IMR-90 (cell line): ENCODE measurements around the gene DBT. TPM values are rescaled to one million over a fixed set of nuclear protein-coding genes. Genes with fewer than 3 reads are reported as not detected.
"Not testable (repeated sequence)": the region's sequence is repeated elsewhere in the genome, so short reads cannot be mapped to it uniquely, and the experiment has no call there.

Experiments used
- ATAC-seq: fragments of 200-7000 bp; cut with Tn5 transposase; 2 replicates; pipeline ENCODE4 v1.9.1; 2020; ENCODE audit warnings: low read depth, mild to moderate bottlenecking, moderate library complexity
- BruUV-seq: library from RNA; stranded (reverse); fragments of 400-500 nt; replicated peaks from 2 replicates; lab custom pipeline; 2021; lab: Mats Ljungman, UMichigan
- CTCF ChIA-PET: fragments of 300-600 bp; formaldehyde crosslinking; extraction: SDS; loops from one replicate; lab custom pipeline; 2021; ENCODE audit warnings: antibody characterized with exemption; lab: Yijun Ruan, JAX
- POLR2A ChIA-PET: fragments of 300-600 bp; sonication (Branson Sonifier 250); formaldehyde crosslinking; loops from one replicate; lab custom pipeline; 2022; ENCODE audit warnings: antibody characterized with exemption; ENCODE audit not compliant: unreplicated experiment; lab: Charles Lee
- DNase-seq: peaks from one replicate; pipeline ENCODE4 v3.0.0; 2013
- H2AFZ ChIP-seq: replicated peaks from 2 replicates; pipeline ENCODE3; 2013; ENCODE audit warnings: low read length, mild to moderate bottlenecking; ENCODE audit not compliant: poor library complexity
- H2AK5ac ChIP-seq: 2 replicates; pipeline ENCODE4 v1.6.1; 2013; ENCODE audit warnings: low read depth, low read length, inconsistent platforms
- H2AK9ac ChIP-seq: replicated peaks from 2 replicates; pipeline ENCODE3; 2013; ENCODE audit warnings: mild to moderate bottlenecking, low read depth, low read length, moderate library complexity; ENCODE audit not compliant: poor library complexity
- H2BK120ac ChIP-seq: 2 replicates; pipeline ENCODE4 v1.6.1; 2013; ENCODE audit warnings: low read depth, low read length, inconsistent platforms
- H2BK15ac ChIP-seq: 3 replicates; pipeline ENCODE4 v1.6.1; 2013; ENCODE audit warnings: low read depth, low read length, inconsistent platforms
- H2BK20ac ChIP-seq: 2 replicates; pipeline ENCODE4 v1.6.1; 2013; ENCODE audit warnings: low read depth, mild to moderate bottlenecking, inconsistent platforms, low read length, moderate library complexity
- H2BK5ac ChIP-seq: 2 replicates; pipeline ENCODE4 v1.6.1; 2013; ENCODE audit warnings: mild to moderate bottlenecking, low read depth, low read length, inconsistent platforms; ENCODE audit not compliant: poor library complexity, severe bottlenecking
- H3K14ac ChIP-seq: replicated peaks from 2 replicates; pipeline ENCODE4 v1.6.1; 2013; ENCODE audit warnings: low read depth, low read length, inconsistent platforms
- H3K18ac ChIP-seq: 2 replicates; pipeline ENCODE4 v1.6.1; 2013; ENCODE audit warnings: low read depth, low read length, control low read depth
- H3K23ac ChIP-seq: 2 replicates; pipeline ENCODE4 v1.6.1; 2013; ENCODE audit warnings: low read depth, low read length, inconsistent platforms
- H3K27ac ChIP-seq: 2 replicates; pipeline ENCODE4 v1.5.1; 2013; ENCODE audit warnings: mild to moderate bottlenecking, control low read depth, low read length; ENCODE audit not compliant: insufficient read depth
- H3K27me3 ChIP-seq: 2 replicates; pipeline ENCODE4 v1.6.1; 2013; ENCODE audit warnings: low read length; ENCODE audit not compliant: control insufficient read depth, insufficient read depth
- H3K36me3 ChIP-seq: 2 replicates; pipeline ENCODE4 v1.6.1; 2013; ENCODE audit warnings: low read length, mixed read lengths; ENCODE audit not compliant: control insufficient read depth, insufficient read depth
- H3K4ac ChIP-seq: 2 replicates; pipeline ENCODE4 v1.6.1; 2013; ENCODE audit warnings: low read depth, low read length, inconsistent platforms
- H3K4me1 ChIP-seq: 2 replicates; pipeline ENCODE4 v1.6.1; 2013; ENCODE audit warnings: low read length, mixed read lengths; ENCODE audit not compliant: control insufficient read depth, insufficient read depth
- H3K4me2 ChIP-seq: 2 replicates; pipeline ENCODE4 v1.6.1; 2013; ENCODE audit warnings: low read depth, mild to moderate bottlenecking, control low read depth, low read length, moderate library complexity
- H3K4me3 ChIP-seq: 2 replicates; pipeline ENCODE4 v1.5.1; 2013; ENCODE audit warnings: low read depth, mild to moderate bottlenecking, control low read depth, low read length, moderate library complexity; ENCODE audit not compliant: insufficient read depth
- H3K56ac ChIP-seq: 2 replicates; pipeline ENCODE4 v1.6.1; 2013; ENCODE audit warnings: low read length, inconsistent platforms; ENCODE audit not compliant: insufficient read depth; ENCODE audit errors: extremely low read depth
- H3K79me1 ChIP-seq, 2 experiments: 2 replicates each; pipeline ENCODE4 v1.6.1; 2013; ENCODE audit warnings: low read length in 2 of 2, inconsistent platforms in 1 of 2, low read depth in 1 of 2
- H3K9ac ChIP-seq: 2 replicates; pipeline ENCODE4 v1.6.1; 2013; ENCODE audit warnings: low read depth, low read length, control low read depth
- H3K9me1 ChIP-seq: 2 replicates; pipeline ENCODE4 v1.6.1; 2013; ENCODE audit warnings: low read length, inconsistent platforms; ENCODE audit not compliant: insufficient read depth
- H3K9me3 ChIP-seq: 2 replicates; pipeline ENCODE4 v1.6.1; 2013; ENCODE audit warnings: low read length; ENCODE audit not compliant: control insufficient read depth, insufficient read depth
- H4K20me1 ChIP-seq: 2 replicates; pipeline ENCODE4 v1.6.1; 2013; ENCODE audit warnings: low read length, inconsistent platforms; ENCODE audit not compliant: insufficient read depth
- H4K5ac ChIP-seq: 2 replicates; pipeline ENCODE4 v1.6.1; 2013; ENCODE audit warnings: mild to moderate bottlenecking, low read depth, low read length, control low read depth
- H4K8ac ChIP-seq, 2 experiments: 2 replicates each; pipeline ENCODE4 v1.6.1; 2013; ENCODE audit warnings: low read depth in 2 of 2, low read length in 2 of 2, control low read depth in 1 of 2, inconsistent platforms in 1 of 2
- H4K91ac ChIP-seq: 2 replicates; pipeline ENCODE4 v1.6.1; 2013; ENCODE audit warnings: low read depth, low read length, inconsistent platforms; ENCODE audit not compliant: insufficient read depth
- WGBS, 2 experiments: methylation state at CpG; one replicate each; pipeline versions ENCODE4 v1.1.5 to v1.1.7; 2013; ENCODE audit warnings: missing lambda C conversion rate in 2 of 2; ENCODE audit not compliant: insufficient read length in 1 of 2; ENCODE audit errors: extremely low coverage in 2 of 2; 5-methylcytosine and 5-hydroxymethylcytosine counted together
- dilution Hi-C: fragments of 300-500 bp; cut with HindIII; formaldehyde crosslinking; loops from one replicate; pipeline ENCODE4 v1.14.3; 2018; ENCODE audit warnings: low sequenced_read_pairs; ENCODE audit not compliant: unreplicated experiment
- in situ Hi-C: fragments of 300-500 bp; cut with MboI; formaldehyde crosslinking; loops from 3 replicates; pipeline ENCODE4 v1.14.3; 2019; ENCODE audit warnings: low sequenced_read_pairs, inconsistent platforms, mixed read lengths
- intact Hi-C: fragments of 100-400 bp; cut with micrococcal nuclease; formaldehyde crosslinking; loops from 2 replicates; pipeline ENCODE4 v1.10.0; 2022
- polyA plus RNA-seq, 3 experiments: library from polyadenylated mRNA; depleted of rRNA; stranded (reverse); fragments of >200 nt; gene quantifications; 2 replicates each; pipeline ENCODE4 v1.2.3, GENCODE V29; 2012; ENCODE audit warnings: low replicate concordance in 1 of 3
- total RNA-seq: library from RNA; depleted of rRNA; stranded (reverse); fragments of >200 nt; gene quantifications from 2 replicates; pipeline ENCODE4 v1.2.3, GENCODE V29; 2012

Gene DBT
- total and polyA plus RNA-seq, 2 of the 4 experiments (the other 2 are of a cell fraction): 3.4 to 3.8 TPM

- H3K27ac ChIP-seq, H4K20me1 ChIP-seq, H3K79me1 ChIP-seq, H4K5ac ChIP-seq, intact Hi-C loops, H3K9me1 ChIP-seq, CTCF ChIA-PET, POLR2A ChIA-PET, H2AK9ac ChIP-seq, in situ Hi-C loops, dilution Hi-C loops, H3K9me3 ChIP-seq, H3K4me3 ChIP-seq, H2AFZ ChIP-seq, H3K9ac ChIP-seq, H3K23ac ChIP-seq, H4K91ac ChIP-seq, H3K4me1 ChIP-seq, H4K8ac ChIP-seq, H3K36me3 ChIP-seq, H3K27me3 ChIP-seq, H3K14ac ChIP-seq, H3K4me2 ChIP-seq, DNase-seq, H2BK15ac ChIP-seq, ATAC-seq, H2BK20ac ChIP-seq, H3K18ac ChIP-seq, H2BK5ac ChIP-seq, H2AK5ac ChIP-seq, BruUV-seq, H3K56ac ChIP-seq, H3K4ac ChIP-seq, H2BK120ac ChIP-seq: not testable (repeated sequence)
- WGBS, 2 experiments: no CpG with 5 or more reads among the region's 2 CpGs
Observed at GRCh38 chr1:100205103-100205502, 44.5 kb downstream of the DBT start.

DNA sequence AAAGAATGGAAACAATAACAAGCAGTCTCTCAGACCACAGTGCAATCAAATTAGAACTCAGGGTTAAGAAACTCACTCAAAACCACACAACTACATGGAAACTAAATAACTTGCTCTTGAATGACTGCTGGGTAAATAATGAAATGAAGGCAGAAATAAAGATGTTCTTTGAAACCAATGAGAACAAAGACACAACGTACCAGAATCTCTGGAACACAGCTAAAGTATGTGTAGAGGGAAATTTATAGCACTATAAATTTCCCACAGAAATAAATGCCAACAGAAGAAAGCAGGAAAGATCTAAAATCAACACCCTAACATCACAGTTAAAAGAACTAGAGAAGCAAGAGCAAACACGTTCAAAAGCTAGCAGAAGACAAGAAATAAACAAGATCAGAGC lies 46.9 kb downstream of the DBT start:
- H2BK20ac ChIP-seq, H3K9me1 ChIP-seq, H3K9me3 ChIP-seq, H2AK5ac ChIP-seq, H3K27ac ChIP-seq, H2AK9ac ChIP-seq, H2AFZ ChIP-seq, H4K5ac ChIP-seq, POLR2A ChIA-PET, H3K23ac ChIP-seq, H2BK15ac ChIP-seq, H3K27me3 ChIP-seq, H4K91ac ChIP-seq, H3K18ac ChIP-seq, H3K4me2 ChIP-seq, CTCF ChIA-PET, H3K9ac ChIP-seq, H3K14ac ChIP-seq, H4K20me1 ChIP-seq, BruUV-seq, intact Hi-C loops, ATAC-seq, H3K4me1 ChIP-seq, H3K4me3 ChIP-seq, H3K4ac ChIP-seq, dilution Hi-C loops, H3K36me3 ChIP-seq, DNase-seq, H2BK120ac ChIP-seq, in situ Hi-C loops, H3K79me1 ChIP-seq, H4K8ac ChIP-seq, H2BK5ac ChIP-seq, H3K56ac ChIP-seq: not testable (repeated sequence)
- WGBS, 2 experiments: no CpG with 5 or more reads among the region's 2 CpGs
